Omental fat pad (tissue), 4 donors: Measurements from ENCODE around the gene SHANK2. TPM values are rescaled to one million over a fixed set of nuclear protein-coding genes. Genes with fewer than 3 reads are reported as not detected.
"Not testable (repeated sequence)": the region's sequence is repeated elsewhere in the genome, so short reads cannot be mapped to it uniquely, and the experiment has no call there.

ENCODE experiments used
- ATAC-seq: fragments of 150-250 bp; one replicate; pipeline ENCODE4 v1.9.1; 2016; ENCODE audit warnings: mild to moderate bottlenecking, moderate library complexity; ENCODE audit not compliant: low FRiP score
- DNase-seq: peaks from one replicate; pipeline ENCODE4 v3.0.0-alpha.2; 2019; ENCODE audit warnings: low spot score
- total RNA-seq, 4 donors: library from RNA; depleted of rRNA; stranded (reverse); fragments of >200 nt; gene quantifications; one replicate each; pipeline ENCODE4 v1.1.0, GENCODE V29; 2016
- TF ChIP-seq, protein P1 (sequence below), 3 donors: fragments of 450-650 bp; IDR thresholded peaks; one replicate each; pipeline ENCODE4 v1.5.1; 2016 to 2017; ENCODE audit warnings: antibody characterized with exemption in 3 of 3, mild to moderate bottlenecking in 3 of 3, moderate library complexity in 2 of 3

SHANK2 gene
- total RNA-seq, 4 donors from 2014 or later = 0.82 to 9.6 (median 5.6) TPM

DNA sequence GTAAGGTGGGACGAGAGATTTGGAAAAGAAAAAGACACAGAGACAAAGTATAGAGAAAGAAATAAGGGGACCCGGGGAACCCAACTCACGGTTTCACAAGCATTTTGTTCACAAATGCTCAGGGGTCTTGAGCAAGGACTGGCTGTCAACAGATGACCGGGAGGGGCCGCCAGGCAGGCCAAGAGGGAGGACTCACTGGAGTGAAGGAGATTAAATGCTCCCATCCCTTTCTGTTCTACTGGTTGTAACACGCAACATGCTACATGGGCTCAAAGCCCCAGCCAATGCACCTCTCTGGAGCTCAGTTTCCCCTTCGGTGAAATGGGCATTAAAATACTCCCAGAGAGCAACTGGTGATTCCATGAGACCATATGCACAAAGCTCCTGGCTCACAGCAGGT is 13.4 kb downstream of the SHANK2 start:
- ATAC-seq (no peak), DNase-seq (no peak)
- TF ChIP-seq, protein P1, sequence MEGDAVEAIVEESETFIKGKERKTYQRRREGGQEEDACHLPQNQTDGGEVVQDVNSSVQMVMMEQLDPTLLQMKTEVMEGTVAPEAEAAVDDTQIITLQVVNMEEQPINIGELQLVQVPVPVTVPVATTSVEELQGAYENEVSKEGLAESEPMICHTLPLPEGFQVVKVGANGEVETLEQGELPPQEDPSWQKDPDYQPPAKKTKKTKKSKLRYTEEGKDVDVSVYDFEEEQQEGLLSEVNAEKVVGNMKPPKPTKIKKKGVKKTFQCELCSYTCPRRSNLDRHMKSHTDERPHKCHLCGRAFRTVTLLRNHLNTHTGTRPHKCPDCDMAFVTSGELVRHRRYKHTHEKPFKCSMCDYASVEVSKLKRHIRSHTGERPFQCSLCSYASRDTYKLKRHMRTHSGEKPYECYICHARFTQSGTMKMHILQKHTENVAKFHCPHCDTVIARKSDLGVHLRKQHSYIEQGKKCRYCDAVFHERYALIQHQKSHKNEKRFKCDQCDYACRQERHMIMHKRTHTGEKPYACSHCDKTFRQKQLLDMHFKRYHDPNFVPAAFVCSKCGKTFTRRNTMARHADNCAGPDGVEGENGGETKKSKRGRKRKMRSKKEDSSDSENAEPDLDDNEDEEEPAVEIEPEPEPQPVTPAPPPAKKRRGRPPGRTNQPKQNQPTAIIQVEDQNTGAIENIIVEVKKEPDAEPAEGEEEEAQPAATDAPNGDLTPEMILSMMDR (IDR thresholded peaks at IDR 0.05) = no peak

DNA sequence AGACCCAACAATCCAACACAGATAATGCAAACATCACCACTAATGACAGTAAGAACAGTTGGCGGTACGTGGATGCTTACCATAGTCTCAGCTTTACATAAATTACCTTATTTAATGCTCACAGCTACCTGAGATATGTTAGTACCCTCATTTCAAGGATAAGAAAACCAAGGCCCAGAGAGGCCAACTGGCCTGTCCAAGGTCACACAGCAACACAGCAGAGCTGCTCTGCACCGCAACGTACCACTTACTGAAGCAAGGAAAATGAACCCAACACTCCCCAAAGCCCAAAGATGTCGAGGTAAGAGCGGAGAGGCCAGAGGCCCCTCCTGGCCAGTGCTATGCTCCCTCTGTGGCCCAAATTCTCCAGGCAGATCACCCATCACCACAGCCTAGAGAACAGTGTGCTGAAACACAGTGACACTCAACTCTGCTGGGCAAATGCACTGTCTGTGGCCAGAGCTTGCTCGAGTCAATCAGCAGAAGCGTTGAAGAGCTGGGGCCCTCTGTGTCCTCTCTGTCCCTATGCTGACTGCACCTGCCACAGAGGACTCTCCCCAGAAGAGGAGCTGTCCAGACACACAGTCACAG is 14.0 kb downstream of the SHANK2 start:
- ATAC-seq = no peak
- TF ChIP-seq, protein P1 (IDR thresholded peaks at IDR 0.05) = no peak
- no peak for DNase-seq

DNA sequence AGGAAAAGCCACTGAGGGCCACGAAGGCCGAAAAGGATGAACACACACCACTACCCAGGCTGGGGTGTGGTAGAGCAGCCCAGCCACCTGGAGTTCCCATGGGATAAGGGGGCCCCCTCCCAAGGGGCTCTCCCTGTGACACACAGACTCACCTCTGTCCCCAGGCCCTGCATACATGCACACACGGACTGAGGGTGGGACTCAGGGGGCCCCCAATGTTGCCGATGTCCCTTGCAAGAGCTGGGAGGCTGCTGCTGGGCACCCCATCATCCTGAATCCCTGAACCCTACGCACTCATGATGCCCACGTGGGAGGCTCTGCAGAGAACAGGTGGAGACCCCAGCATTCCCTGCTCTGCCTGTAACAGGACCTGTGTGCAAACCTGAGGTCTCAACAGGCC is 14.5 kb downstream of the SHANK2 start:
- ATAC-seq (no peak), DNase-seq (no peak)
- TF ChIP-seq, protein P1 (IDR thresholded peaks at IDR 0.05) = no peak

DNA sequence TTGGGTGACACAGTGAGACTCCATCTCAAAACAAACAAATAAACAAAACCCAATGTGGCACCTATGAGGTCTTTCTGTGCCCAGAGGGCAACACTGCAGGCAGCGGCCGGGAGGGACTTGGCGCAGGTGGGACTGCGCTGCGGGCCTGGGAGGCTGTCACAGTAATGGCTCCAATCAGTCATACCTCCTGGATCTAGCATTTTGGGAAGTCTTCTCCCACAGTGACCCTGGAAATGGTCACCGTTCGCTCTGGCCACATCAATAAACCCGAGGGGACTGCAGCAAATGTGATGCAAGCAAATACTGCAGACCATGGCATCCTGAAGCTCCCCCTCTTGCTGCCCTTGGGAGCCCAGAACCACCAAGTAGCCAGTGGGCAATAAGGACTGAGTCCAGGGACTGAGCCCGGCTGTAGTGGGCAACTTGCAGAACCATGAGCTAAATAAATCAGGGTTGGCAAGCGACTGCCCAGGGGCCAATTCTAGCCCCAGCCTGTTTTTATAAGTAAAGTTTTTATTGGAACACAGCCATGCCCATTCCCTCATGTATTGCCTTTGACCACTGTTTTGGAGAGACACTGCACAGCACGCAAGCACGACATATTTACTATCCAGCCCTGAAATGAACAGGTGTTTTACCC is 15.4 kb downstream of the SHANK2 start:
- TF ChIP-seq, protein P1 (IDR thresholded peaks at IDR 0.05) = no peak

DNA sequence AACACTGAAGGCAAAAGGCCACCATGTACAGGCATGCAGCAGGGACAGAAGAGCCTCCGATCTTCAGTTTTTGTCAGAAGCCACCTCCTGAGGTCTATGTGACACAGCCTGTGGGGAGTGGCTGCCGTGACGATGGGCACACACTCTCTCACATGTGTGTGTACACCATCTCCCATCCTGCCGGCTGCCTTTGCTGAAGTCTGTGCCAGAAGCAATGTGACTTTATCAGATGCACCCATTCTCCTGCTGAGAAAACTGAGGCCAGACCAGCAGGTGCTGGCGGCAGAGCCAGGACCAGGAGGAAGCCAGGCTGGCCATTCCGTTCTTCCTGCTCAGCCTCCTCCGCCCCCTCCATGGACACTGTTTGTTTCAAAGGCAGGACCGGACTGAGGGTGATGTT is 16.7 kb downstream of the SHANK2 start:
- ATAC-seq (no peak), DNase-seq (no peak)
- TF ChIP-seq, protein P1 (IDR thresholded peaks at IDR 0.05) = no peak

More for the DNA sequence above, 15.4 kb downstream of the SHANK2 start:
- DNase-seq (no peak), ATAC-seq (no peak)

DNA sequence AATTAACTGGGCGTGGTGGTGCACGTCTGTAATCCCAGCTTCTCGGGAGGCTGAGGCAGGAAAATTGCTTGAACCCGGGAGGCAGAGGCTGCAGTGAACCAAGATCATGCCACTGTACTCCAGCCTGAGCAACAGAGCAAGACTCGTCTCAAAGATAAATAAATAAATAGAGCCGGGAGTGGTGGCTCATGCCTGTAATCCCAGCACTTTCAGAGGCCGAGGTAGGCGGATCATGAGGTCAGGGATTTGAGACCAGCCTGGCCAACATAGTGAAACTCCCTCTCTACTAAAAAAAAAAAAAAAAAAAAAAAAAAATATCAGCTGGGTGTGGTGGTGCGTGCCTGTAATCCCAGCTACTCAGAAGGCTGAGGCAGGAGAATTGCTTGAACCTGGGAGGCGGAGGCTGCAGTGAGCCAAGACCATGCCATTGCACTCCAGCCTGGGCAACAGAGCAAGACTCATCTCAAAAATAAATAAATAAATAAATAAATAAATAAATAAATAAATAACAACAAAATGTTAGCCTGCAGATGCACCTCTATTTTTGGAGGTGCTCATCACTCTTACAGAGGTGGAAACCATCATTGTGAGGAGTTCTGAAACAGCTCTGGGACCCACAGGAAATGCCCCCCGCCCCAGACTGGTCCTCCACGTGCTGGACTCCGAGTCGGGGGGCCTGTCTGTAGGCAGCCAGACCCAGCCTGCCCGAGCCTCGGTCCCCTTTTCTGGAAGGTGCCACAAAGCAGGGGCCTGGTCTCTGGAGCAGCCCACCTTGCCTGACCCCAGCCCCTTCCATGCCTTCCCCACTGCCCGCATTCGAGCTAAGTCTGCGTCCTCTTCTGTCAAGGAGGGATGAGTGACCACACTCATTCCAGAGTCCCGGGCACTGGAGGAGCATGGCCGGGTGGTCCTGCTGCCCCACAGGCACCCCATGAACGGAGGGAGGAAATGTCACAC is 18.2 kb downstream of the SHANK2 start:
- DNase-seq, ATAC-seq: not testable (repeated sequence)

DNA sequence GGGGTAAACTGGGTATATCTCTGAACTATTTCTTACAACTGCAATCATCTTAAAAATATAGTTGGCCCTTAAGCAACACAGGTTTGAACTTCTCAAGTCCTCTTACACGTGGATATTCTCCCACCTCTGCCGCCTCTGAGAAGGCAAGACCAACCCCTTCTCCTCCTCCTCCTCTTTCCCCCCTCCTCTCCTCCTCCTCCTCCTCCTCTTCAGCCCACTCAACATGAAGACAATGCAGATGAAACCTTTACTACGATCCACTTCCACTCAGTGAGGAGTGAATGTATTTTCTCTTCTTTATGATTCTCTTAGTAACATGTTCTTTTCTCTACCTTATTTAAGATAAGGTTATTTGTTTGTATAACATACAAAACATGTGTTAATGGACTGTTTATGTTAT is 20.0 kb downstream of the SHANK2 start:
- ATAC-seq = no peak
- no peak for DNase-seq
- TF ChIP-seq, protein P1 (IDR thresholded peaks at IDR 0.05) = no peak
